Endodermal cell (in vitro differentiated cells): ENCODE measurements around the gene APOL3. TPM values are rescaled to one million over a fixed set of nuclear protein-coding genes. Genes with fewer than 3 reads are reported as not detected.
"Not testable (repeated sequence)": the region's sequence is repeated elsewhere in the genome, so short reads cannot be mapped to it uniquely, and the experiment has no call there.

Source experiments
- DNase-seq: peaks from one replicate; pipeline ENCODE4 v3.0.0-alpha.2; 2017
- H3K27ac ChIP-seq: 2 replicates; pipeline ENCODE4 v1.5.1; 2013; ENCODE audit warnings: mild to moderate bottlenecking, low read depth, low read length, moderate library complexity
- H3K27me3 ChIP-seq: 2 replicates; pipeline ENCODE4 v1.6.1; 2013; ENCODE audit warnings: mild to moderate bottlenecking, low read length, moderate library complexity; ENCODE audit not compliant: insufficient read depth, control insufficient read depth, poor library complexity, severe bottlenecking
- H3K36me3 ChIP-seq: 2 replicates; pipeline ENCODE4 v1.7.0; 2013; ENCODE audit warnings: mild to moderate bottlenecking, low read length, moderate library complexity; ENCODE audit not compliant: control insufficient read depth, insufficient read depth
- H3K4me1 ChIP-seq: one replicate; pipeline ENCODE4 v1.7.0; 2013; ENCODE audit warnings: low read length; ENCODE audit not compliant: control insufficient read depth, insufficient read depth
- H3K4me3 ChIP-seq: 2 replicates; pipeline ENCODE4 v1.5.1; 2013; ENCODE audit warnings: mild to moderate bottlenecking, low read length, moderate library complexity
- H3K9ac ChIP-seq: 2 replicates; pipeline ENCODE4 v1.6.1; 2013; ENCODE audit warnings: mild to moderate bottlenecking, low read length, moderate library complexity; ENCODE audit not compliant: poor library complexity, severe bottlenecking; ENCODE audit errors: extremely low read depth
- H3K9me3 ChIP-seq: 2 replicates; pipeline ENCODE4 v1.6.1; 2013; ENCODE audit warnings: mild to moderate bottlenecking, low read length, moderate library complexity; ENCODE audit not compliant: control insufficient read depth
- H3K27ac Mint-ChIP-seq: 2 replicates; pipeline ENCODE4 v1.8.0; 2020; ENCODE audit warnings: mixed read lengths
- H3K27me3 Mint-ChIP-seq: 2 replicates; pipeline ENCODE4 v1.8.0; 2021; ENCODE audit warnings: mild to moderate bottlenecking, mixed read lengths; ENCODE audit not compliant: insufficient read depth
- H3K36me3 Mint-ChIP-seq: 2 replicates; pipeline ENCODE4 v1.8.0; 2020; ENCODE audit warnings: low read depth, mixed read lengths
- H3K4me1 Mint-ChIP-seq: 2 replicates; pipeline ENCODE4 v1.8.0; 2020; ENCODE audit warnings: mixed read lengths
- H3K4me3 Mint-ChIP-seq: 2 replicates; pipeline ENCODE4 v1.8.0; 2020; ENCODE audit warnings: mild to moderate bottlenecking, moderate library complexity, mixed read lengths
- H3K9me3 Mint-ChIP-seq: 2 replicates; pipeline ENCODE4 v1.8.0; 2020; ENCODE audit warnings: mild to moderate bottlenecking, mixed read lengths
- WGBS, 2 experiments: methylation state at CpG; one replicate each; pipeline versions ENCODE4 v1.1.5 to v1.1.7; 2013; ENCODE audit warnings: missing lambda C conversion rate in 2 of 2, mixed read lengths in 1 of 2; ENCODE audit not compliant: insufficient coverage in 1 of 2, insufficient read length in 1 of 2; 5-methylcytosine and 5-hydroxymethylcytosine counted together
- total RNA-seq, 2 donors: library from RNA; stranded (reverse); fragmentation: NEBNext Ultra II Directional in 1 of 2; extraction: Animal tissue kit (Norgen Biotek cat#: 25700) in 1 of 2; gene quantifications; 2 replicates in 1 of 2; 3 replicates in 1 of 2; pipeline ENCODE4 v1.2.1, GENCODE V29; 2021
- TF ChIP-seq, protein P1 (sequence below): fragments of 200-600 bp; sonication (generic); conservative IDR thresholded peaks from 2 replicates; pipeline ENCODE4 v1.5.0; 2021; ENCODE audit warnings: antibody characterized with exemption, mild to moderate bottlenecking

Gene APOL3
- total RNA-seq, 2 donors from 2014 or later, result 0.46 to 1.1 TPM

GRCh38 chr22:36100134-36100824 is 60.3 kb downstream of the APOL3 start:
- H3K27me3 Mint-ChIP-seq, result no peaks in the 10 kb centered on the region
- H3K9me3 Mint-ChIP-seq, result peaks cover 12% of the 10 kb centered on the region
- Histone ChIP-seq H3K4me1 (no peaks in the 10 kb centered on the region), H3K27me3 (no peaks in the 10 kb centered on the region), H3K36me3 (no peaks in the 10 kb centered on the region), H3K9ac (no peak overlapping the region), H3K27ac (no peak overlapping the region), H3K9me3 (peaks cover 4% of the 10 kb centered on the region), H3K4me3 (no peak overlapping the region)
- no peaks in the 10 kb centered on the region for H3K36me3 Mint-ChIP-seq
- no peak for DNase-seq
- TF ChIP-seq, protein P1, sequence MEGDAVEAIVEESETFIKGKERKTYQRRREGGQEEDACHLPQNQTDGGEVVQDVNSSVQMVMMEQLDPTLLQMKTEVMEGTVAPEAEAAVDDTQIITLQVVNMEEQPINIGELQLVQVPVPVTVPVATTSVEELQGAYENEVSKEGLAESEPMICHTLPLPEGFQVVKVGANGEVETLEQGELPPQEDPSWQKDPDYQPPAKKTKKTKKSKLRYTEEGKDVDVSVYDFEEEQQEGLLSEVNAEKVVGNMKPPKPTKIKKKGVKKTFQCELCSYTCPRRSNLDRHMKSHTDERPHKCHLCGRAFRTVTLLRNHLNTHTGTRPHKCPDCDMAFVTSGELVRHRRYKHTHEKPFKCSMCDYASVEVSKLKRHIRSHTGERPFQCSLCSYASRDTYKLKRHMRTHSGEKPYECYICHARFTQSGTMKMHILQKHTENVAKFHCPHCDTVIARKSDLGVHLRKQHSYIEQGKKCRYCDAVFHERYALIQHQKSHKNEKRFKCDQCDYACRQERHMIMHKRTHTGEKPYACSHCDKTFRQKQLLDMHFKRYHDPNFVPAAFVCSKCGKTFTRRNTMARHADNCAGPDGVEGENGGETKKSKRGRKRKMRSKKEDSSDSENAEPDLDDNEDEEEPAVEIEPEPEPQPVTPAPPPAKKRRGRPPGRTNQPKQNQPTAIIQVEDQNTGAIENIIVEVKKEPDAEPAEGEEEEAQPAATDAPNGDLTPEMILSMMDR, result no peak
- H3K4me1 Mint-ChIP-seq, result no peaks in the 10 kb centered on the region
- 94 to 100% methylated on average over 2 to 9 of the region's 9 CpGs for WGBS, 2 experiments
- no peak overlapping the region for H3K4me3 Mint-ChIP-seq
- no peak overlapping the region for H3K27ac Mint-ChIP-seq

DNA sequence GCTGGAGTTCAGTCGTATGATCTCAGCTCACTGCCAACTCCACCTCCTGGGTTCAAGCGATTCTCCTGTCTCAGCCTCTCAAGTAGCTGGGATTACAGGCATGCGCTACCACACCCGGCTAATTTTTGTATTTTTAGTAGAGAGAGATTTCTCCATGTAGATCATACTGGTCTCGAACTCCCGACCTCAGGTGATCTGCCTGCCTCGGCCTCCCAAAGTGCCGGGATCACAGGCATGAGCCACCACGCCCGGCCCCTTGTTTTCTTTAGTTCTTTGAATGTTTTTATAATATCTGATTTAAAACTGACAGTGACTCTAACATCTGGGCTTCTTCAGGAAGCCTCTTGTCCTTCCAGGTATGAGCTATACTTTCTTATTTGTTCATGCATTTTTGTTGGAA is 61.0 kb downstream of the APOL3 start:
- H3K27ac ChIP-seq, H3K27me3 Mint-ChIP-seq, H3K36me3 ChIP-seq, H3K4me1 ChIP-seq, H3K27me3 ChIP-seq, H3K4me3 ChIP-seq, H3K9me3 ChIP-seq, H3K27ac Mint-ChIP-seq, H3K4me3 Mint-ChIP-seq, DNase-seq, H3K36me3 Mint-ChIP-seq, H3K9ac ChIP-seq, H3K4me1 Mint-ChIP-seq: not testable (repeated sequence)
- WGBS, 2 experiments, result 90 to 92% methylated on average over 6 to 10 of the region's 10 CpGs
- peaks cover 12% of the 10 kb centered on the region for H3K9me3 Mint-ChIP-seq

DNA sequence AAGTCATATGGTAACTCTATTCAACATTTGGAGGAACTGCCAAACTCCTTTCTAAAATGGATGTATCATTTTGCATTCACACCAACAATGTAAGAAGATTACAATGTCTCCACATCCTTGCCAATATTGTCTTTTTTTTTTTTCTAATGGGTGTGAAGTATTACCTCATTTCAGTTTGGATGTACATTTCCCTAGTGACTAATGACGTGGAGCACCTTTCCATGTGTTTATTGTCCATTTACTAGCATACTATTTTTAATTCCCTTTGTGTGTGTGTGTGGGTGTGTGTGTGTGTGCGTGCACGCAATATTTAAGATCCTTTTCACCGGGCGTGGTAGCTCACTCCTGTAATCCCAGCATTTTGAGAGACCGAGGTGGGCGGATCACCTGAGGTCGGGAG is 62.7 kb downstream of the APOL3 start:
- 93 to 94% methylated on average over 7 of the region's 8 CpGs for WGBS, 2 experiments

DNA sequence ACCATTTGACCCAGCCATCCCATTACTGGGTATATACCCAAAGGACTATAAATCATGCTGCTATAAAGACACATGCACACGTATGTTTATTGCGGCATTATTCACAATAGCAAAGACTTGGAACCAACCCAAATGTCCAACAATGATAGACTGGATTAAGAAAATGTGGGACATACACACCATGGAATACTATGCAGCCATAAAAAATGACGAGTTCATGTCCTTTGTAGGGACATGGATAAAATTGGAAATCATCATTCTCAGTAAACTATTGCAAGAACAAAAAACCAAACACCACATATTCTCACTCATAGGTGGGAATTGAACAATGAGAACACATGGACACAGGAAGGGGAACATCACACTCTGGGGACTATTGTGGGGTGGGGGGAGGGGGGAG is 69.8 kb downstream of the APOL3 start:
- not testable (repeated sequence) for H3K4me3 Mint-ChIP-seq, H3K9me3 Mint-ChIP-seq, H3K27ac Mint-ChIP-seq, DNase-seq, H3K4me1 Mint-ChIP-seq, H3K4me3 ChIP-seq, H3K9me3 ChIP-seq, H3K4me1 ChIP-seq, H3K27ac ChIP-seq, H3K27me3 Mint-ChIP-seq, H3K36me3 ChIP-seq, H3K9ac ChIP-seq, H3K36me3 Mint-ChIP-seq, H3K27me3 ChIP-seq
- no CpG with 5 or more reads among the region's 3 CpGs for WGBS, 2 experiments

More for the DNA sequence above, 62.7 kb downstream of the APOL3 start:
- Mint-ChIP-seq H3K4me3 (no peak overlapping the region), H3K27me3 (no peaks in the 10 kb centered on the region), H3K4me1 (no peaks in the 10 kb centered on the region), H3K36me3 (no peaks in the 10 kb centered on the region), H3K9me3 (peaks cover 12% of the 10 kb centered on the region), H3K27ac (no peak overlapping the region)
- TF ChIP-seq, protein P1, result no peak
- H3K9ac ChIP-seq, result no peak overlapping the region
- no peaks in the 10 kb centered on the region for H3K4me1 ChIP-seq
- no peak overlapping the region for H3K27ac ChIP-seq
- no peak for DNase-seq
- no peaks in the 10 kb centered on the region for H3K36me3 ChIP-seq
- H3K27me3 ChIP-seq, result no peaks in the 10 kb centered on the region
- peaks cover 4% of the 10 kb centered on the region for H3K9me3 ChIP-seq
- no peak overlapping the region for H3K4me3 ChIP-seq

Other genes with a start within 250 kb of the APOL3 start
- gene RBFOX2, start 131.9 kb downstream of the APOL3 start, total RNA-seq, result 100 to 1,000 TPM; 104 to 120 TPM
- gene APOL4, start 41.1 kb upstream of the APOL3 start, total RNA-seq, result not detected
- 1 to 10 TPM; 2.1 to 7.9 TPM for gene APOL2, start 78.8 kb upstream of the APOL3 start, total RNA-seq
- under 1 TPM; 0.11 to 0.22 TPM for gene APOL1, start 92.4 kb upstream of the APOL3 start, total RNA-seq
- 100 to 1,000 TPM; 270 to 288 TPM for gene MYH9, start 227.2 kb upstream of the APOL3 start, total RNA-seq